ENCODE data around the gene PTPRD.

Gene PTPRD

DNA sequence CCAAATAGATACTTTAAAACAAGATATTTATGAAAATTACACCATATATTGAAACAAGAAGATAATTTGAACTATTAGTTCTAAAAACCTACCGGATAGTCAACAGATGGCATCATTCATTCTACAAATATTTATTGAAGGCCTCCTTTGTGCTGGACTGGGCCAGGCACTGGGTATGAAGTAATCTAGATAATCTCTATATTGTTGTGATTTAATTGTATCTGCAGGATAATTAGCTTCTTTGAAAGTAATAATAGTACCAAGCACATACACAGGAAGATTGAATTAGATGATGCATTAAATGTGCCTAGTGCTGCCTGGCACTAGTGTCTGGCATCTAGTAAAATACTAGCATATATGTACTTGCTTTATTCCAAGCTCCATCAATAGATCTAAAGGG, 2078.0 kb downstream of the PTPRD start:
- no peak for DNase-seq (ENCODE audit: low read depth, low spot score)

DNA sequence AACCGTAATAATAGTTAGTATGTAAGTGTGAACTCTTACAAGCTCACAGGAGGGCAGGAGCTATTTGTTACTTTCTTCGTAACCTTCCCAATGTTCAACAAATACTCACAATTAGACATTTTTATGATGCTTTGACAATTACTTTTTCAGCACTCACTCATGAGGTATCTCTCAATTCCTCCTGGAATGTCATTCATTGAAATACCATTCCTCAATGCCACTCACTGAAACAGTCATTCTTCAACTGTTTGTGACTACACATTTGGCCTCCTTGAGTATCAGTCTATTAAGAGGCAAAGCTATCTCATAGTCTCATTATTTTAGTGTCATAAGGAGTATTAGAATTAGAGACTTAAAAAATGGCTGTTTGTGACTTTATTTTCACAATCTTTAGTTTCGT, 2079.1 kb downstream of the PTPRD start:
- no peak for DNase-seq (ENCODE audit: low read depth, low spot score)

DNA sequence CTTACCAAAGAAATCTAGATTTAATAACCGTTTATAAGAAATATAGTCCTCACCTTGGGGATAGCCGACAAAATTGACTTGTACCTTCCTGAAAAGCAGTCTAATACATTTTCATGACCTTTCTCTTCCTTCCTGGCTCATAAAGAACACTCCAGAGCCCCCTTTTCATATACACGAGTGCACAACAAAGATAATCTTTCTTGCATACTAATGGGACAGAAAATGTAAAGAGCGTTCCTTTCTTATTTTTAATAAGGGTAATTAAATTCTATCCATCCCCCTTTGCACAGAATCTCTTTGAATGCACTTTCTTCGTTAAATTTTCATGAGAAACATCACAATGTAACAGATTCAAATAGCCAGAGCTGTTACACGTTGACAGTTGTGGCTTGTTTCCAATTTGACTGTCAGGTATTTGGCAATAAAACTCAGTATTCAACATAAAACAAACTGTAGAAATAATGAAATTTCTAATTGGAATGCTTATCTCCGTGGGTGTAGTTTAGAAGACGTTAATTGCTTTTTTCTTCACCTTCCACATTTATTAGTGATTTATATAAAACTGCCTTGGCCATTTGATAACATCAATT, 2080.9 kb downstream of the PTPRD start:
- DNase-seq (ENCODE audit: low read depth, low spot score): no peak

DNA sequence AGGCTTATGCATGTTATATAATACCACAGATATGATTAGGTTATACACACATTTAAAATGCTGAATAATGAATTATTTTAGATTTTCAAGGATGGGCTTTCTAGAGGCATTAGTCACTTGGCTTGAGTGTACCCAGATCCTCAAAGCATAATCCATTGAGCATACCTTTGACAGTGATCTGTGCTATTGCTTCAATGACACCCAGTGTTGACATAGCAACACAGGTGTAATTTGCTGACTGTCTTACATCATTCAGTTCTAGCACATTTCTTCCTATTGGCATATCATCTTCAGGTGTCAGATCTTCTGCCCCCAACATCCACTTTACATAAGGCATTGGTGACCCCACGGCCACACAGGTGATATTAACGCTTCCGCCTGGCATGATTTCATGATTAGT, 2091.7 kb downstream of the PTPRD start:
- DNase-seq (ENCODE audit: low read depth, low spot score): no peak

DNA sequence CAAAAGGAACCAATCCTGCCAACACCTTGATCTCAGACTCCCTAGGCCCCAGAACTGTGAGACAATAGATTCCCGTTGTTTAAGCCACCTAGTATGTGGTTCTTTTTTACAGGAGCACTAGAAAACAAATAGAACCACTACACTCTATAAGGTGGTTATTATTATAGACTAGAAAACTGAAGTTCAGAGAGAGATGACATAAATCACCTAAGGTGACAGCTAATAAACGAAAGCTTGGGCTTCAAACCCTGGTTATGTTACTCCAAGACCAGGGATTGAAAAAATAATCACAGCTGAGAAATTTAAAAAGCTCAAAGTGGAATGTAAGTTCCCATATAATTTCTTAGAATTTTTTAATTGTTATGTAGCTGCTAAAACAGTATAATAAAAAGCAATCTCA, 2097.1 kb downstream of the PTPRD start:
- DNase-seq (ENCODE audit: low read depth, low spot score): no peak

DNA sequence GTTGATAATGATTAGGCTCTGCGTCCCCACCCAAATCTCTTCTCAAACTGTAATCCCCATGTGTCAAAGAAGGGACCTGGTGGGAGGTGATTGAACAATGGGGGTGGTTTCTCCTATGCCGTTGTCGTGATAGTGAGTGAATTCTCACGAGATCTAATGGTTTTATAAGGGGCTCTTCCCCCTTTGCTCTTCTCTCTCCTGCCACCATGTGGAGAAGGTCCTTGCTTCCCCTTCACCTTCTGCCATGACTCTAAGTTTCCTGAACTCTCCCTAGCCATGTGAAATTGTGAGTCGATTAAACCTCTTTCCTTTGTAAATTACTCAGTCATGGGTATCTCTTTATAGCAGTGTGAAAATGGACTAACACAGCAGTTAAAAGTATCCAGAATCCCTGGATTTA, 2098.0 kb downstream of the PTPRD start:
- DNase-seq (ENCODE audit: low read depth, low spot score): no peak

DNA sequence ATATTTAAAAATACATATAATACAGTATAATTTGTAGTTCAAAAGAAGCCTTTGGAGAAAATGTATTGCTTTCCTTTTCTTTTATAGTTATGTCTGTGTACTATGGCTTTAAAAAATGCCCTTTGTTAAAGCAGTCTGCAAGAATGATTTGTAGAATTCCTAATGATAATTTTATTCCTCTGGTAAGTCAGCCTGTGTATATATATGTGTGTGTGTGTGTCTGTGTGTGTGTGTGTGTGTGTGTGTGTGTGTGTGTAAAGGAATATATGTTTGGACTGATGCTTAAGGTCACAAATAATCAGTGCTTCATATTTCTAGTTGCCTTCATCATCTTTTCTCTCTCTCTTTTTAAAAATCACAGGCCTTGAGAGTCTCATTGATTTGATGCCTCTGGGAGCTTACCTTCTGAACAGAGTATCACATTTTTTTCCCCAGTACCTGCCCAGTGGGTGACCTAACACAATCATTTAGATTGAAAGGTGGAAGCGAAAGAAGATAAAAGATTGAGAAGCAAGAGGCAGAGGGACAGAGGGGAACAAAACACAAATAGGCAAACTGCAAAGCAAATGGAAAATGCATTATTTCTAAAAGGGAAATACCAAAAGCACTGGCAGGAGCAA, 2104.0 kb downstream of the PTPRD start:
- DNase-seq (ENCODE audit: low read depth, low spot score): no peak

DNA sequence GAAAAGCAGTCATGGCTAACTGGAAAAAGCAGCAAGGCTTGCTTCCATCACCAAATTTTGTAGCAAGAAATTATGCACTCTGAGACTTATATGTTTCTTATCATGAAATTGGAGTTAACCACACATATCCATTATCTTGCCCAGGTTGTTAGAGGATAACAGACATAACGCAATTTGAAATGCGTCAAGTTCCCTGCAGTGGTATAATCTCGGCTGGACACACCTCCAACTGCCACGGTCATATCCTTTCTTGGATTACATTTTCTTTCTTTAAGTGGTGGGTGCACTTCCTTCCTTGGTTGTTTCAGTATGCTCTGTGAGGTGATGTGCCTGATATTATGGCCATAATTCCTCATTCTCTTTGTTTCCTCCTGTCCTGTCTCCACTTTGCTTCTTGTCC, 2118.2 kb downstream of the PTPRD start:
- no peak for DNase-seq (ENCODE audit: low read depth, low spot score)

DNA sequence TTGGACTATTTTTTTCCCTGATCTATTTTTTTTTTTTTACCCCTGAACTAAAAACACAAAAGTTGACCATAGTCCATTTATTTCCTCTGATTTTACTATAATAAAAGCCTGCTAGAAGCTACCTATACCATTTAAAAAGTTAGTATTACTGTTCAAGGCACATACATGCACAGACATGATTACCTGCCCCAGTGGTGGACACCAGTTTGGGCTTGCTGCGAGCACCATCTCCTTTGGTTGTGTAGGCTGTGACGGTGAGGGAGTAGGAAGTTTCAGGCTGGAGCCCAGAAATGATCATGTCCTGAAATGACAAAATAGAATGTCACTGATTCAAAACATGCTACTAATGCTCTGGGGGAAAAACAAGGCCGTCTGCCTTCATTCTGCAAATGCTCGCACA, 2120.1 kb downstream of the PTPRD start:
- no peak for DNase-seq (ENCODE audit: low read depth, low spot score)

DNA sequence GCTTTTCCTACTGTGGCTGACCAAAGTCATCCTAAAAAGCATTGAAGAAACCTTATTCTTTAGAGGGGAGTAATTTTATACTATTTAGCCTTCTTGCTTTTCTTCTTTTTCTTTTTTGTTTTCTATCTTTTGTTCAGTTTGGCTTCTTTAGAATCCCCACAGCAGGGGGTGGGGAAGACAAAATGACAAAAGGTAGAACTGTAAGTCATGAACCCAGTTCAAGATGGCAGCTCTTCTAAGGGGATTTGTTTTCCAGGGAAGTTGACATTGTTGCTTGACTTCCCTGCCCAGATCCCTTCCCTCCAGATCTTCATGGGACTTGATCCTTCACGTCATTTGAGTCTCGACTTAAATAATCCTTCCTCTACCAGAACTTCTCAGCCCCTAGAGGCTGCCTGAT, 2120.8 kb downstream of the PTPRD start:
- no peak for DNase-seq (ENCODE audit: low read depth, low spot score)

DNA sequence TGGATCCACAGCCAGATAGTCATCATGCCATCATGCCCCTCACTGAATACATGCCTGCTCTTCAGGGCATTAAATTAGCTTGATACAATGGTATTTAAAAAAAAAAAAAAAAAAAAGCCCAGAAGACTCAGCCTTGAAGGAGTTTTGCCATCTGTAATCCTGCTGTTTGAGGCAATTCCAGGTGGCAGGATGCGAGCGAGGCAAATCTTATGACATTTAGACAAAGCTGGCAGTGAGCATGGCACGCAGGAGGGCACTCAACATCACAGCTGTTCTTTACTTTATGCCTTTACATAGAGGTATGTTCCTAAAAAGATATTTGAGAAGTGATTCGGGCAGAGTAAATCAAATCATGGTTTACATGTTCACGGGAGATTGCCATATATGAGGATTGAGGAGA, 2121.2 kb downstream of the PTPRD start:
- no peak for DNase-seq (ENCODE audit: low read depth, low spot score)

DNA sequence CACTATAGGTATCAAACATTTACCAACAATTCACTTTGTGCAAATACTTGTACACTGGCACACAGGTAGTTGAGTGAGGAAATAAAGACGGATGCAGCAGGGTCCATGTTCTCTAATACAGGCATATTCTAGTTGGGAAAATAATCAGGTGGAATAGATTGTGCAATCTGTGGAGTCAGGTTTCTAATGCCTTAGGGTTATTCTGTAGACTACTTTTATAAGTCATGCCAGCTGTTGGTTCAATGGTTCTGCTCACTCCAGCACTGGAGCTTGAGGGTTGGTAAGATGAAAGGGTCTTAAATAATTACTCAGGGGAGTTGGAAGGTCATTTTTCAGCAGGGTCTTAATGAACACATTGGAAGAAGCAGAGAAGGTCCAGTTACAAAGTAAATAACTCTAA, 2123.0 kb downstream of the PTPRD start:
- DNase-seq (ENCODE audit: low read depth, low spot score): no peak

DNA sequence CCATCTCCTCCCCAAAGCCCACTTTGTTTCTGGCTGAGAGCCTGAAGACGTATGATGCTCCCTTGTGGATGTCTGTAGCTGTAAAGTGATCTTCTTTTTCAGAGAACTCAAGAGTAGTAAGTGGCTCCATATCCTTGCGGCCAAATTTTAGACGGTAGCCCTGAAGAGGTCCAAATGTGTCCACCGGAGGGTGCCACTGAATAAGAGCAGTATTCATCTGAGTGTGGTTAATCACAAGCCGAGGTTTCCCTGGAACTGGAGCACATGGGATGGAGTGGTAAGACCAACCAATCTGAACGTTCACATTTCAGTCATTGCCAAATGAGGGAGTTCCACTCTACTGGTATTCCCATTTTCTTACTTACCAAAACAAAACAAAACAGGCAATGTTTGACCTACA, 2126.7 kb downstream of the PTPRD start:
- peak; percentile 6 for DNase-seq (ENCODE audit: low read depth, low spot score)

DNA sequence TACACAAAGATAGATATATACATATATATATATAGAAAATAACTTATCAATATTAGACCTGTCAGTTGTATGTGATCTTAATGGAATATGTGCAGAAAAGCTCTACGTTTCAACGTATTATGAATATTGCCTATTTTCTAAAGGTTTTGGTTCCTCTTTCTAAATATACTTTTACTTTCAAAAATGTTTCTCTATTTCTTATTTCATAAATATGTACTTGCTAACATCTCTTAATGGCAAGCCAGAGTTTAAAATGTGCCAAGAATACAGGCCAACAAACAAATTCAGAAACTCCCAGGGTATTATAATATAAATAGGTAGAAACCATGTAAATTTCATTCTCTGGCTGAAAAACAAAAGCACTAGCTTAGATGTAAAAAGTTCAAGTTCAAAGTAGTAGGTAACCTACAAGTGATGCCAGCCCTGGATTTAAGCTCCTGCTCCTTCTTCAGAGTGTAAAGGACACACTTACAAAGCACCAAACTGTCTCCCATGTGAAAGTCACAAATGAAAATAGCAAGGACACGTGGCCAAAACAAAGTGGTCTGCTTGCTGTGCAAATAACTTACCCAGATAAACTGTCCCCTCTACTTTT, 2128.1 kb downstream of the PTPRD start:
- DNase-seq (ENCODE audit: low read depth, low spot score): no peak

DNA sequence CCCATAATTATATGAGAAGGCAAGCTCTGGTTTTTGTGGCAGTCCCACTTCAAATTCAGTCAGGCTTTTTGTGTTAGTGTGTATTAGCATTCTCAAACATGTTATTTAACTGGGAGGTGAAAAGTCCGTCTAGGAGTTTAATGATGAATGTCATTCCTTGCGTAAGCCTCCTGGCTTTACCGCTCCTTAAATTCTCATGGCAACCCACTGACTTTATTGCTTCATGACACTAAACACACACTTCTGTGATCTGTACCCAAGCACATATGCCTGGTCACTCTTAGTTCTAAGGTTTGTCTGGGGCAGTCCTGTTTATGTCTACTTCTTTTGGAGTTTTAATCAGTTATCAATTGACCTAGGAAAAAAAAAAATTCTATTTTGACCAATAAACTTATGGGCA, 2135.4 kb downstream of the PTPRD start:
- DNase-seq (ENCODE audit: low read depth, low spot score): no peak

DNA sequence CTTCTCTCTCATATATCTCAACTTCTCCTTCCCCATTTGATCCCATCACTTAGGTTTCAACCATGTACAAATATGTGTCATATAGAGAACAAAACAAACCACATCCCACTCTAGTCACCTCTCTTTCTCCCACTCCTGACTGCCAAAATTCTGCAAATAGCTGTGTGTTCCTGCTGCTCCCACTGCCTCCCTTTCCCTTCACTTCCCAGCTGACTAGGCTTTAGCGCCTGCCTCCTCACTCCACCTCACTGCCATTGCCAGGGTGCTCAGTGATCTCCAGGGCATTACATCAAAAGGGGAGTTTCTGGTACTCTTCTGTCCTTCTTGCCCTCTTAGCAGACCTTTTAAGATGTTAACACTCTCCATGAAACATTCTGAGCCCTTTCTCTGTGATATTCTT, 2137.9 kb downstream of the PTPRD start:
- DNase-seq (ENCODE audit: low read depth, low spot score): no peak

DNA sequence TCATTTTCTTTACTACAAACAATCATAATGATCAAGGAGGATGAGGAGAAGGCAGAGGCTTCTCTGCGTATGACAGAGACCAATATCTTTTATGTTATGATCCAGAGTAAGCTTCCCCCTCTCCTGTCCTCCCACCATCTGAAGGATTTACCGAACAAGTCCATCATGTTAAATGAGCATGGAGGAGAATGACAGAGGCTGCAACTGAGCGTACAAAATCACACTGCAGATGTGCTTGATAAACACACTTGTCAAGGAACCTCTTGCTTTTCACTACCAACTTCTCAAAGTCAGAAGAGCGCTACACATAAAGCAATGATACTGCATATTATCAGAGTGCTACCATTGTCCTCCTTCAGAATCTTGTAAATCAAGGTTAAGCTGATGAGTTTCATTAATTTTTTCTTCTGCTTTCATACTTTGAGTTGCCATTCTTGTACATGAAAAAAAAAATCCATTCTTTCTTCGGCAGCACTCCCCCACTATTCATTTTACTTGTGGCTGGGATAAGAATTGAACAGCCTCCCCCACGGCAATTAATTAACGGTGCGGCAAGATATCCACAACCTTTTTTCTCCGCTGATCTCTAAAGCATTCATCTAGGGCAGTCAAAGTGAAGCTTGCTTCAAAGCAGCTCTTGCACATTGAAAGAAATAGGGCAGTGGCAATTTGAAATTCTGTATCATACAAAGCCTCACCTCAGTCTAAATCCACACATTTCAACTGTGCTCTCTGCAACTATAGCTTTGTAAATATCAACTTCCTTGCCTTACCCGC, 2139.4 kb downstream of the PTPRD start:
- no peak for DNase-seq (ENCODE audit: low read depth, low spot score)

DNA sequence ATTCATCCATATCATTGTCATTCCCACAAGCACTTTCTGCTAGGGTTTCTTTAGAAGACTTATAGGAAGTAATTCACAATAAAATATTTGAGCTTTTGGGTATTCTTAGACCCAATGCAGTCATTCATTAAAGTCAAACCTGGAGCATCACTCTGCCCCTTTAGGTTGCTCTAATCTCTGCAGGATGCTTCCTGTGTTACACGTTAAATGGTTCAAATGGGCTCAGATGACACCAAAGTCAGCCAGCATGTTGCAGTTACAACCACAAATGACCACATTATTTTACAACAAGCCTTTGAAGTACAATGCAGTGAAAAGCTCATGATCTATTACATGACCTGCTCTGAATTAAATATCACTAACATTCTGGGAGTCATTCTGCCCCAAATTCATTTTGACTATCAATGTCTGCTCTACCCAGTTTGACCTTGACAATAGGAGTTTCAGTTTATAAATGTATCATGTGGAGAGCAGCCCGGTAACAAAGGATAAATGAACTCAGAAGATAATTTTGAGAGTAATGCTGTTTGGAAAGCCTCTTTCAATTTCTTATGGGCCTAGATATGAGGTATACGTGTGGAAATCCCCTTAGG, 2144.7 kb downstream of the PTPRD start:
- no peak for DNase-seq (ENCODE audit: low read depth, low spot score)

DNA sequence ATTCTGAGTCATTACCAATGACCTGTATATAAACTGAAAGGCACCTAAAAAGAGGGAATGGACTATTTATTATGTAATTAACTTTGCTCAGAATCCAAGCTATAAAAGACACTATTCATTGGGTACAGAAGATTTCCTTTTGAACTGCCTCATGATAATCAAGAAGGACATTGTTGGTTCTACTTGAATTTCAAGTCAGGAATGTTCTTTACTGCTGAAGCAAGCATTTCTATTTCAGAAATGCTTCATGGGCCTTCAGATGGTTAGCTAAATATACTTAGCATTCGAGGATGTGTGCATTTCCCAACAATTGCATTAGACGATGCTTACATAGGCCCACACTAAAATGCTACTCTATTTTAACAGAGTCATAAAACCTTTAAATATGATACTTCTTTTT, 2155.0 kb downstream of the PTPRD start:
- no peak for DNase-seq (ENCODE audit: low read depth, low spot score)

DNA sequence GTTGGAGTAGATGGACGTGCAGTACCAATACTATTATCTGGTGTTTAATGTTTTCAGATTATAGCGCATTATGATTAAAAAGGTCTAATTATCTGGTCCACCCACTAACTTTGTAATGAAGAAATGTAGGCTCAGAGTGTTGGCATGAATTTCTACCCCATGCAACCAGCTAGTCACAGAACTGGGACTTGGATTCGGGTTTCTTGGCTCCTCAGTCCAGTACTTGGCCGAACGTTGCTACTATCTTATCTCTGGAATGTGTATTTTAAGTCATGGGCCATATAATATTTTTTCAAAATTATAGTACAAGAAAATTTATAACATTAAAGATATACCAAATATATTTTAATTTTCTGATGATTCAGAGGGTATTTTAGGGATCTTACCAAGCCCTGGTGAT, 2155.7 kb downstream of the PTPRD start:
- DNase-seq (ENCODE audit: low read depth, low spot score): no peak

DNA sequence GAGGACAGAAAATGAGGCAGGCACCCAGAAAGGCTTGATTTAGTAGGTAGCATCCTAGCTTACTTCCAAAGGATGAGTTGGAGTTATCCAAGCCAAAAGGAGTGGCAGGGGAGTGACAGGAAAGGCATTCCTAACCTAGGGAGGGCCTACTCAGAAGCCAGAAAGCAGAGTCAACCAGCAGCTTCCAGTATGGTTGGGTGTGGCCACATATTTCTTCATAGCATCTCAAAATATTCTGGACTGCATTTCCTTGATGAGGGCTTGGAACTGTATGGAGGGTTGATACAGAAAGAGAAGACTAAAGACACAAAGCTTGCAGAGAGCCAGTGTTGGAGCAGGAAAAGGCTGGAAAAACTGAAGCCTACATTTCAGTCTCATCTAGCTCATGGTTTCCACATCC, 2156.5 kb downstream of the PTPRD start:
- no peak for DNase-seq (ENCODE audit: low read depth, low spot score)

DNA sequence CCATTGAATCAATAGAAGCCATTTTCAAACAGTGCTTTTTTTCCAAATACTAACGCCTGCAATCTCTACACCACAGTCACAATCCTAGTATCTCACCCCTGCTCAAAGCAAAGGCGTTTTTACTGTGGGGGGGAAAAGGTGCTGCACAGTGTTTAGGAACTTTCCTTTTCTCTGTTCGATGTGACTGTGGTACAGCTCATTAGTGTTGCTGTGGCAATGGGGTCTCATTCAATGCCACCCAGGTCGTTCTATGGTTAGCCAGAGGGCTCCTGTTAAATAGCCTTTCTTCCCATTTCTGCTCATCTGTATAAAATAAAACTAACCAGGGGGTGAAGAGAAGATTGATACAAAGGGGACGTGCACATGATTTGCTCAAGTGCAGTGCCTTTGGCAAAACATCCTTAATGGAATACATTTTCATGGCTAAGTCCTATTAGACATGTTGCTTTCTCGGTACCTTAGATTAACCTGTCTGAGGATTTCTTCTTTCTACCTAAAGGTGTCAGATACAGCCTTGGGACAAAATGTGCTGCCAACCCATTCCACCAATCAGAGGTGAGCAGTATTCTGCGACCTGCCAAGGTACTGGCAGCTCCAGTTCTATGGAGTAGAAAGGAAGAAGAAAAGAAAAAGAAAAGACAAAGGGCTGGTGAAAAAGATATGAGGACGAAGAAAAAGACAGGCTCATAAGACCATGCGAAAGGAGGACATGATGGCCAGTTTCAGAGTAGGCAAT, 2161.8 kb downstream of the PTPRD start:
- DNase-seq (ENCODE audit: low read depth, low spot score): no peak
